Ishikawa (cell line): ENCODE data around the gene SMARCA4.

Experiments used
- CREB1 ChIP-seq: IDR thresholded peaks from 2 replicates; pipeline ENCODE4 v1.6.1; 2012; ENCODE audit warnings: low read depth
- EP300 ChIP-seq: IDR thresholded peaks from 2 replicates; pipeline ENCODE4 v1.6.1; 2012; ENCODE audit warnings: borderline replicate concordance
- RAD21 ChIP-seq: IDR thresholded peaks from 2 replicates; pipeline ENCODE4 v1.6.1; 2012; ENCODE audit warnings: low read depth
- TEAD4 ChIP-seq: IDR thresholded peaks from 2 replicates; pipeline ENCODE4 v1.6.1; 2012

DNA sequence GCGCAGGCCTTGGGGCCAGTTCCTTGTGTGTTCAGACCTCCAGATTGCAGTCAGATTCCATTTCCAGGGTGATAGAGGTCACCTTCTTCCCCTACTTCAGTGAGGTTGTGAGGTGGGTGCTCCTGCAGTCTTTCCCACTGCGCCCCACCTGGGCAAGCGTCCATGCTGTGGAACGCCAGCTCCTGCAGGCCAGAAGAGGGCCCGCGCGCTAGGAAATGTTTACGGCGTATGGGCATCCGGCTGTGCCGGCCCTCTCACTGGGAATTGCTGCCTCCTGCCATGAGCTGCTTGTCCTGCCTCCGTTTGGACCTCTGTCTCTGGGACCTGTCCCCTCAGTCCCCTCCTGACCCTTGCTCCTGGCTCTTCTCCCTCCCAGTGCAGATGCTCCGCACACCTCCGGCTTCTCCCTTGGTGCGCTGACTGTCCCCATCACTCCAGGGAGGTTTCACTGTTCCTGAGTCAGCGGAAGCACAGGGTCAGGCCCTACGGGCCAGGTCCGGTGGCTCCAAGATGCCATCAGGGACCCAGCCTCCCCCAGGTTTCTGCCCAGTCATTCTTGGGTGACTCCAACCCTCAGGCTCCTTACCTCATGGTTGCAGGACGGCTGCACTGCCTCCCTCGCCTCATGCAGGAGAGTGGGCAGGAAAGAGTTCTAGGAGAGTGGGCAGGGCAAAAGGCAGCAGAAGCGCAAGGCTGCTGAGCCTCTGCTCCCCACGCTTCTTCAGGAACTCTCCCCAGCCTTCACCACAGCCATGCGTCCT lies 56.6 kb downstream of the SMARCA4 start:
- TF ChIP-seq RAD21 = no peak
- TF ChIP-seq TEAD4 = no peak
- no peak for TF ChIP-seq EP300
- TF ChIP-seq CREB1 = no peak
